Smooth muscle cell (in vitro differentiated cells): ENCODE results near the gene CHSY3. TPM values are rescaled to one million over a fixed set of nuclear protein-coding genes. Genes with fewer than 3 reads are reported as not detected.

Experiments used
- DNase-seq: peaks from one replicate; lab custom pipeline; 2025; ENCODE audit not compliant: unreplicated experiment; lab: John Stamatoyannopoulos, UW
- H2AFZ ChIP-seq: fragments of 200-600 bp; sonication (generic); 2 replicates; pipeline ENCODE4 v1.6.0; 2016; ENCODE audit warnings: antibody characterized with exemption, low read depth, mild to moderate bottlenecking
- H3F3A ChIP-seq: fragments of 200-600 bp; sonication (generic); 2 replicates; pipeline ENCODE4 v1.6.0; 2017; ENCODE audit warnings: antibody characterized with exemption, low read depth
- H3K27ac ChIP-seq: fragments of 200-600 bp; sonication (generic); 2 replicates; pipeline ENCODE4 v1.5.1; 2016; ENCODE audit warnings: low read depth, mild to moderate bottlenecking
- H3K27me3 ChIP-seq: fragments of 200-600 bp; sonication (generic); 2 replicates; pipeline ENCODE4 v1.6.1; 2016; ENCODE audit warnings: low read depth, mild to moderate bottlenecking
- H3K36me3 ChIP-seq: fragments of 200-600 bp; sonication (generic); 2 replicates; pipeline ENCODE4 v1.5.1; 2016; ENCODE audit warnings: low read depth
- H3K4me1 ChIP-seq: fragments of 200-600 bp; sonication (generic); 2 replicates; pipeline ENCODE4 v1.5.1; 2016; ENCODE audit warnings: low read depth
- H3K4me2 ChIP-seq: fragments of 200-600 bp; sonication (generic); 2 replicates; pipeline ENCODE4 v1.6.0; 2016; ENCODE audit warnings: mild to moderate bottlenecking
- H3K4me3 ChIP-seq: fragments of 200-600 bp; sonication (generic); 2 replicates; pipeline ENCODE4 v1.5.1; 2016; ENCODE audit warnings: mild to moderate bottlenecking
- H3K79me2 ChIP-seq: fragments of 200-600 bp; sonication (generic); 2 replicates; pipeline ENCODE4 v1.6.0; 2016; ENCODE audit warnings: low read depth, mild to moderate bottlenecking
- H3K9ac ChIP-seq: fragments of 200-600 bp; sonication (generic); 2 replicates; pipeline ENCODE4 v1.6.0; 2016; ENCODE audit warnings: low read depth
- H3K9me3 ChIP-seq: fragments of 200-600 bp; sonication (generic); replicated peaks from 2 replicates; pipeline ENCODE4 v1.5.1; 2016; ENCODE audit warnings: low read depth
- H4K20me1 ChIP-seq: fragments of 200-600 bp; sonication (generic); 2 replicates; pipeline ENCODE4 v1.6.0; 2016; ENCODE audit warnings: low read depth
- CTCF ChIP-seq: fragments of 200-600 bp; sonication (generic); IDR thresholded peaks from 2 replicates; pipeline ENCODE4 v1.5.1; 2017; ENCODE audit warnings: borderline replicate concordance, mild to moderate bottlenecking, antibody characterized with exemption; ENCODE audit not compliant: insufficient read depth, poor library complexity, severe bottlenecking
- WGBS: methylation state at CpG from one replicate; pipeline ENCODE4 v1.1.7; 2016; ENCODE audit warnings: low lambda C conversion rate; 5-methylcytosine and 5-hydroxymethylcytosine counted together
- polyA plus RNA-seq: library from polyadenylated mRNA; unstranded; fragments of >200 nt; fragmentation: Nextera tagmentation; extraction: Ambion mirVana; gene quantifications from 2 replicates; pipeline ENCODE4 v1.2.1, GENCODE V29; 2016
- total RNA-seq: library from RNA; depleted of rRNA; stranded (reverse); fragments of >200 nt; gene quantifications from 2 replicates; pipeline ENCODE4 v1.2.3, GENCODE V29; 2014

Gene CHSY3
- total and polyA plus RNA-seq, 2 experiments from 2014 or later, result 12.7 to 15.6 TPM

- TF ChIP-seq CTCF, result no peak
- H3F3A ChIP-seq, result peaks cover 6% of the 10 kb centered on the region
- 18% methylated on average over 5 of the region's 5 CpGs for WGBS
- H3K36me3 ChIP-seq, result no peaks in the 10 kb centered on the region
- no peaks in the 10 kb centered on the region for H3K27me3 ChIP-seq
- no peaks in the 10 kb centered on the region for H3K79me2 ChIP-seq
- peak overlapping the region; percentile 58 for H3K4me2 ChIP-seq
- peaks cover 13% of the 10 kb centered on the region for H3K4me1 ChIP-seq
- DNase-seq, result no peak
- no peak overlapping the region for H2AFZ ChIP-seq
- H3K4me3 ChIP-seq, result no peak overlapping the region
- H4K20me1 ChIP-seq, result no peaks in the 10 kb centered on the region
- H3K9ac ChIP-seq, result no peak overlapping the region
- H3K27ac ChIP-seq, result peak overlapping the region; percentile 54
- no peaks in the 10 kb centered on the region for H3K9me3 ChIP-seq
These were observed 251.2 kb downstream of the CHSY3 start for GRCh38 chr5:130155345-130156011.

GRCh38 chr5:130158036-130158435, 253.8 kb downstream of the CHSY3 start:
- no peak overlapping the region for H2AFZ ChIP-seq
- no peak overlapping the region for H3K4me3 ChIP-seq
- no peak for DNase-seq
- H3K36me3 ChIP-seq, result no peaks in the 10 kb centered on the region
- H3K9me3 ChIP-seq, result no peaks in the 10 kb centered on the region
- peaks cover 13% of the 10 kb centered on the region for H3K4me1 ChIP-seq
- H3K27me3 ChIP-seq, result no peaks in the 10 kb centered on the region
- H3K4me2 ChIP-seq, result no peak overlapping the region
- 84% methylated on average over 3 of the region's 3 CpGs for WGBS
- no peak for TF ChIP-seq CTCF
- H3K27ac ChIP-seq, result no peak overlapping the region
- H3K9ac ChIP-seq, result no peak overlapping the region
- no peaks in the 10 kb centered on the region for H4K20me1 ChIP-seq
- peaks cover 6% of the 10 kb centered on the region for H3F3A ChIP-seq
- H3K79me2 ChIP-seq, result no peaks in the 10 kb centered on the region

GRCh38 chr5:130159968-130160367, 255.7 kb downstream of the CHSY3 start:
- no peaks in the 10 kb centered on the region for H3K36me3 ChIP-seq
- H3K9me3 ChIP-seq, result no peaks in the 10 kb centered on the region
- H3F3A ChIP-seq, result peaks cover 6% of the 10 kb centered on the region
- no peak overlapping the region for H3K27ac ChIP-seq
- 98% methylated on average over 3 of the region's 3 CpGs for WGBS
- no peaks in the 10 kb centered on the region for H4K20me1 ChIP-seq
- H3K4me1 ChIP-seq, result peaks cover 9% of the 10 kb centered on the region
- H3K9ac ChIP-seq, result no peak overlapping the region
- no peak overlapping the region for H2AFZ ChIP-seq
- TF ChIP-seq CTCF, result no peak
- H3K27me3 ChIP-seq, result no peaks in the 10 kb centered on the region
- H3K4me2 ChIP-seq, result no peak overlapping the region
- no peak for DNase-seq
- H3K4me3 ChIP-seq, result no peak overlapping the region
- no peaks in the 10 kb centered on the region for H3K79me2 ChIP-seq

- Histone ChIP-seq H3K27me3 (no peaks in the 10 kb centered on the region), H3K9me3 (no peaks in the 10 kb centered on the region), H4K20me1 (no peaks in the 10 kb centered on the region), H3K4me2 (no peak overlapping the region), H2AFZ (no peak overlapping the region), H3K79me2 (no peaks in the 10 kb centered on the region), H3K27ac (no peak overlapping the region), H3K9ac (no peak overlapping the region), H3K4me1 (peaks cover 21% of the 10 kb centered on the region), H3K4me3 (no peak overlapping the region), H3F3A (no peaks in the 10 kb centered on the region), H3K36me3 (no peaks in the 10 kb centered on the region)
- no peak for DNase-seq
- no peak for TF ChIP-seq CTCF
- WGBS, result 92% methylated on average over 3 of the region's 3 CpGs
These were observed 260.7 kb downstream of the CHSY3 start for GRCh38 chr5:130164966-130165365.
